HG02884 (cell line): ENCODE data around the gene LDLRAD3.

ENCODE experiments used
- ATAC-seq: cut with Tn5 transposase; IDR thresholded peaks from one replicate; pipeline ENCODE4 v1.9.1; 2021; ENCODE audit warnings: mild to moderate bottlenecking, moderate library complexity; ENCODE audit not compliant: unreplicated experiment

Gene LDLRAD3

DNA sequence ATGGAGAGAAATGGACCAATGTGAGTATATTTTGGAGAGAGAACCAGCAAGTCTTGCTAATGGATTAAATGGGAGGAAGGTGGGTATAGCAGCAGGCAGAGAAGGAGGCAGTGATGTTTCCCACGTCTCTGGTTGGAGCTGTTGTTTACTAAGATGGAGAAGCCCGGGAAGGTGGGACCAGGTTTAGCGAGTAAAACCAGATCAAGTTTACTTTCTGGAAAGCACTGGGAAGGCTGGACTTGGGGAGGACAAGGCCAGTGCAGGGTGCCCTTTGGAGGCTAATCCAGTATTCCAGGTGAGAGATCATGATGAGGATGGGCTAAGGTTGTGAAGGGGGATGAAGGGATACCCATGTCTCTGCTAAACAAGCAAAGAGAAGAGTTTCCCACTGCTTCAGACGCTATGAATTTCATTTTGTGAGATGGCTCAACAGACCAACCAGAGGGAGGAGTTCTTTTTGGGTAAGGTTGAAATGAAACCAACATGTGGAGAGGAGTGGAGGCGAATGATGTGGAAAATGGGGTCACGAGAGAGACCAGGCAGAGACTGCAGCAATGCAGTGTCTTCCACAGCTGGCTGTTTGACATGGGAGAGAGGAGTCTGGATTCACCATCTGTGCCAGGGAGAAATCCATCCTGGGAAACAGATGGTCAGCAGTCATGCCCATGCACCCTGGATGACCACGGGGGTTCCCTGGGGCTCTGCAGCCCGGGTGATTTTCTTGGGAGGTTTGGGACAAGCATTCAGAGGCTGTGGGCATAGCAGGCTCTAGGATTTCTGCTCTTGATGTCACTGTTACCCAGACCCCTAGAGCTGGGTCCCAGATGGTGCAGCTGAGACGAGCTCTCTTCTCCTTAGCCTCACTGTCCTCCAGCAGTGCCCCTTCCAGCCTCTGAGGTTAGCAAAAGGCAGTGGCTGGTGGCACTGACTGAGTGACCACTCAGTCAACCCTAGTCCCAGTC lies 320.4 kb downstream of the LDLRAD3 start:
- no peak for ATAC-seq

DNA sequence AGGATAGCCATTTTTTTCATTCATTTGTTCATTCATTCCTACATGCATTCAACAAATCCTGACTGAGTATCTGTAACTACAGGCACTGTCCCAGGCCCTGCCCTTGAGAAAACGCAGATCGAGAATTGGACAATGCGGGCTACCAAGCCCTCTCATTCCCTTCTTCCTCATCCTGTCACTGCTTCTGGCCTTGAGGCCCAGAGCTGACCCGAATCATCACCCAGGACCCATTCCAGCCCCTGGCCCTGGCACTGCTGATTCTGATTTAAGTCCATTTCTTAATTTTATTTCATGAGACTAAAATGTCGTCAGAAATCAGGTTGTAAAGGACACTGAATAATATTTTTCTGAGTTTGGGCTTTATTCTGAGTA lies 321.1 kb downstream of the LDLRAD3 start:
- ATAC-seq, result no peak

DNA sequence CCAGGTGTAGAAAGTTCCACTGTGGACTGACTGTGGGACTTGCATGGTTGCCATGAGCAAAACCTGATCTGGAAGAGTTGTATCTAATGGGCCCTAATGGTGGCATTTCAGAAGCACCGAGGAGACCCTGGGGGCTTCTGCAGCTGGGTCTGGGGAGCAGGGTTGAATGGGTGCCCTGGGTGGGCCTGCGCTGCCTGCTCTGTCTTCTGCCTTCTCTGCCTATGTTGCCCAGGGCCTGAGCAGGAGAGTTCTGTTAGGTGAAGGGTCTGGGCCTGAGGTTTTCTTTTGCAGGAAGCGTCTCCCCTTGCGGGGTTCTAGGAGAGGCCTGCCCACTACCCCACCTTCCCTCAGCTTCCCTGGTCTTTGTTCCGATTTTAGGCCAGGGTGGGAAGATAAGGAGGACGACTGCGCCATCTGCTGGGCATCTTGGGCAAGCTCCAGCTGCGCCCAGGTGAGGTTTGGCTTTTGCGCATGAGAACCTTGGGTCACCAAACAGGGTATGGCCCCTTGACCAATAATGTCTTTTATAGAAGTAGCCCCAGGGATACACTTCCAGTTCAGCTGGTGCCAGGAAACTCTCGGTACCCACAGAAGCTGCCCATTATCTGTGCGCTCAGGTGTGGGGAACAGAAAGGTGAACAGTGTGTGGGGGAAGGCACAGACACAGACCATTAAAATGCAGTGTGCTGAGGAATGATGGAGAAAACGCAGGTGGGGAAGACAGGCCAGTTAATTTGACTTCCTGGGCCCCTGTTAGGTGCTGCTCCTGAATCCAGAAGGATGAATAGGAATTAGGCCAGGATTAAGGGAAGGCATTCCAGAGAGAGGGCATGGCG lies 322.1 kb downstream of the LDLRAD3 start:
- peak; percentile 72 for ATAC-seq

DNA sequence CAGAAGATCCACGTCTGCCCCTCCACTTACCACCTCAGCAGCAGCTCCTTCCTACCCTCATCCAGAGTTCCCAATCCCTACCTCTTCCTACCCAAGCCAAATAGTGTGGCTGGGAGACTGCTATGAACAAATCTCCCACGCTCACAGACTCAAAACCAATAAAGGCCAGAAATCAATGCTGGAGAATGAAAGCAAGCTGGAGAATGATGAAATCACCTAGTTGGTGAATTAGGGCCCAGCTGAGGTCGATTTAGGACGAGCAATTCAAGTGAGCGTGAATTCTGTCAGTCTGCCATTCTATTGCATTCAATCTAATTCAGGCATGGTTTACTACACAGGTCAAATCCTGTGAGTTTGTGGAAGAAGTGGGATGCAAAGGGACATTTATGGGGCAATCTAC lies 322.9 kb downstream of the LDLRAD3 start:
- ATAC-seq, result no peak

DNA sequence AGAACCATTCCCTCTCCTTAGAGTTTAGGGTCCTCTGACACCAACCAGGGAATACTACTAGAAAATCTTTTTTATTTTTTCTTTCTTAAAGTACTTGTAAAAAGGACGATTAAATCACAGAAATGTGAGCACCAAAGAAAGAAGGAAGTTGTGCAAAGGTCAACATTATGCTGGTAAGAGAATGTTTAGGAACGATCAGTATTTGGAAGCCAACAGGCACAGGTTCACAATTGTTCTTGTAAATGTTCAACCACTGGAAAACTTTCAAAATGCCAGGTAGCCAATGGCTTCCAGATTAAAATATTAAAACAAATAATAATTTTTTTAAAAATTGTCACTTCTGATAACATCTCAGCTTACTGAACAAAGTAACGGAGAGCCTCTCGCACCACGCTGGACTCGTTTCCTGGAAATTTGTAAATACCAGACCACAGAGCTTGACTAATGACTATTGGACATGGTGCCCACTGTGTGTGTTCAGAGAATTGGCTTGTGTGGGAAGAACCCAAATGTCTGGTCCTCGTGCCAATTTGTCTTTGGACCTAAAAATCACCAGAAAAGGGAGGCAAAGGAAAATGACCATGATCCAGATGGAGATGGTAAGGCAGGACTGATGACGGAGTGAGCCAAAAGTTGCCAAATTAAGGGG lies 324.6 kb downstream of the LDLRAD3 start:
- no peak for ATAC-seq

DNA sequence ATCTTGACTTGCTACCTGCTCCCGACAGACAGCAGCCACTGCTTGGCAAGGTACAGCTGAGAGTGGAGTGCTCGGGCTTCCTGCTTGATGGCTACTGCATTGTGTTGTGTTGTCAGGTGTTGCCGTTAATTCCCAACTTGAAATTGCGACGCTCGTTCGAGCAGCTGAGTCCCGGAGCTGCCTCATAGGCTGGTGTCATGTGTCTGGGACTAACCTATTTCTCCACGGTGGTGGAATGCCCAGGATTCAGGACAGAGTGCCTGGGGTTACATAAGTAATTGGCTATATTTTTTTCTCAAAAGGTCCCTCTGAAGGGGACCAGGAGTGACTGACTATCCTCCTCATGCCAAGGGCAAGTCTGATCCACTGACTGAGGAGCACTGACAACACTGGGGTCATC lies 326.8 kb downstream of the LDLRAD3 start:
- no peak for ATAC-seq

DNA sequence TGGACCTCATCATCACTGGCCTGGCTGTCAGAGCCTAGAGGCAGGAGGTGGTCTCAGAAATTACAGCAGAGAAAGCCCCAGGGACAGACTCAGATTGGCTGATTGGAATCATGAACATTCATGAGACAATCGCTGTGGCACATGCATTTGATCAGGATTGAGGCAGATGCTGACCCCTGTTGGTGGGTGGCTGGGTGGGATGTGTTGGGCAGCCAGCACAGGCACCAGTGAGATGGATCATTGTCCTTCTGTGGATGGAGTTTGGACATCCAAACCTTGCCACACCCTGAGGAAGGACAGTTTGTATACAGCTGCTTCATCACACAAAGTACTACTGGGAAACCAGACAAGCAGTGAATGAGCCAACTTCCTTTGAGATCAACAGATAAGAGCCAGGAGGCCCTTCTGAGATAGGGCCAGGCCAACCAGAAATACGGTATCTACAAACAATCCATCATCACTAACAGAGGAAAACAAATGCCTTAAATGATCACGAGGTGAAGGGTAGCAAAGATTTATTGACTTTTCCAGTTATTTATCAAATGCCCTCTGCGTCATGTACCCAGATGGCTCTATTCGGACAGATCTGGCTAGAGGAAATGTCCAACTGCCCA lies 328.0 kb downstream of the LDLRAD3 start:
- no peak for ATAC-seq

DNA sequence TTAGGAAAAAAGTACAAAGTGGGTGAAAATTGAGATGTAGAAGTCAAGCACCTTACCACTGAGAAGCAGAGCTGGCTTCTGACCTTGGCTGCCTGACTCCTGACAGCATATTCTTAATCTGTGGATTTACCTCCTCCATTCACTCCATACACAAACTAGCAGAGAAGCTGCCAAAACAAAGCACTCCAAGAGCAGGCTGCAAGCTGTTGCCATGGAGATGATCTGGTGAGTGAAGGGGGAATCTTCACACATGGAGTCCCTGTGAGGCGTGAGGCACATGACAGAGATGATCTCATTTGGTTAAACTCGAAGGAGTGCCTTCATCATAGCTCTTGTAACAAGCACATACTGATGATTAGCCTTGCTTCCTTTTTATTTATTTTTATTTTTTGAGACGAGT lies 329.2 kb downstream of the LDLRAD3 start:
- no peak for ATAC-seq

DNA sequence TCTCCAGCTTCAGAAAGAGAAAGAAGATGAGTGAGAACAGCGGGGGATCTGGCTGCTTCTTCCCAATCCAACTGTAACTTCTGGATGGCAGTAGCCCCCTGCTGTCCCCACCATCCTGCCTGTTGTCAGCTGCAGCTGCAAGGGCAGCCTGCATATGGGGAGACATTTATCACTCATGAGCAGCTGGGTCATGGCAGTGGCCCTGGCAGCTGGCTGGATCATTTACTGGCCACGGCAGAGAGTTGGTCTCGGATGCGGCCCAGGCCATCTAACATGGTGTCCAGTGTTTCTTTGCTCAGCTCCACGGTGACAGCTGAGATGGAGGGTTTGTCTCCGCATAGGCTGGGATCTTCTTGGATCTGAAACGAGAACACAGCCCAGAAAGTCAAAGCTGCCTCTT lies 330.6 kb downstream of the LDLRAD3 start:
- ATAC-seq, result no peak

DNA sequence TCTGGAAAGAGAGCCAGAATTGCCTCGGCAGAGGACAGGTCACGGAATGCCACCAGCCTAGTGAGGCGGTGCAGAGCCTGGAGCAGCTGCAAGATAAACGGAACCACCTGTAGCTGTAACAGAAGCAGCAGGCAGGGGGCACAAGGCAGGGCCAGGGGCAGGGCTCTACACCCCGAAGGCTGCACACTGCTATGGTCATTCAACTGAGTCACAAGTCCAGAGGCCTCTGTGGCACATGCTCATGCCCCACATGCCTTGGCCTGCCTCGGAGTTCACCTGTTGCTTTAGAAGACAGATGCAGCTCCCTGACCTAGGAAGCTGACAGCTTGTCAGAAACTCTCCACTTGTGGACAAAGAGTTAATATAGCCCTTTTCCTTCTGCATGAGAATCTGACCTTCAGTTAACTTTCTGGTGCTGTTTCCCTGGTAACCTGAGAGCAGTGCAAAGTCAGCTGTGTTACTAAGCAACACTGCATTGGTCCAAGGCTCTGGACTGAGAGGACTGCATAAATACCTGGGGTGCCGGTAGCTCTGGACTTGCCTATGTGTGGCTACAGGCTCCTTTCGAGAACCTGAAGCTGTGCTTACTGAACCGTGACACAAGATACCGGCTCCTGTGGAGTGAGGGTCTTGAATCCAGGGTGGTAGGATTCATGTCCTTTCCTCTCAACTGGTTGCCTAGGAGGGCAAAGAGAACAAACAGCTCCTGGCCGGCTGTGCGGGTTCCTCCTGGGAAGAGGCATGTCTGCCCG lies 334.8 kb downstream of the LDLRAD3 start:
- ATAC-seq, result no peak

DNA sequence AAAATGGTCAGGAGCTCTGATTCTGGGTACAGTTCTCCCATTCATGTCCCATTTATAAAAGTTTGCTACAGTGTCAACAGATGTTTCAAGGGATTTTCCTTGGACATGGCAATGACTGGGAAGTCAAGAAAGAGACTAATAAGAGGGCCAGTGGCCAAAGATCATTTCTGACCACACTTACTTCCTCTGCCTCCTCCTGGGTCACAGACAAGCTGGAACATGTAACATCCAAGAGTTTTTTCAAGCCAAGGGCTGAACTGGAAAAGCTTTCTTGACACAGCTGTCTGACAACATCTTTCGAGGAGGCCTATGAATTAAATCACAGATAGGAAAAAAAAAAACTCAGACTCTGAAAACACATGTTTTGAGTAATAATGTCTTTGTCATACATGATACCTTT lies 336.7 kb downstream of the LDLRAD3 start:
- no peak for ATAC-seq
